Measurements from ENCODE around the gene CLASP1.

Gene CLASP1

DNA sequence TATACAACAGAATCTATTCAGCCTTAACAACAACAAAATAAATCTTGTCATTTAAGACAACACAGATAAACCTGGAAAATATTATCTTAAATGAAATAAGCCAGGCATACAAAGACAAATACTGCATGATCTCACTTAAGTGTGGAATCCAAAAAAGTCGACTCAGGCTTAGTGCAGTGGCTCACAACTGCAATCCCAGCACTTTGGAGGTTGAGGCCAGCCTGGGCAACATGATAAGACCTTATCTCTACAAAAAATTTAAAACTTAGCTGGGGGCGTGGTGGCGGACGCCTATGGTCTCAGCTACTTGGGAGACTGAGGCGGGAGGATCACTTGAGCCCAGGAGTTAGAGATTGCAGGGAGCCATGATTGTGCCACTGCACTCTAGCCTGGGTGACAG is 193.8 kb downstream of the CLASP1 start:
- no peak overlapping the region for H2AFZ ChIP-seq (ENCODE audit: low read depth)
- no peak overlapping the region for H3K9ac ChIP-seq
- H4K20me1 ChIP-seq (ENCODE audit: insufficient read depth): no peaks in the 10 kb centered on the region
- no peaks in the 10 kb centered on the region for H3K36me3 ChIP-seq (ENCODE audit: insufficient read depth)
- no peaks in the 10 kb centered on the region for H3K4me1 ChIP-seq (ENCODE audit: low read depth, poor library complexity, severe bottlenecking)
- H3K79me2 ChIP-seq (ENCODE audit: insufficient read depth, low read depth): no peaks in the 10 kb centered on the region
- H3K4me3 ChIP-seq (IDR thresholded peaks at IDR 0.05; ENCODE audit: insufficient read depth, low read depth, low read length): no peak overlapping the region
- TF ChIP-seq, protein P1, sequence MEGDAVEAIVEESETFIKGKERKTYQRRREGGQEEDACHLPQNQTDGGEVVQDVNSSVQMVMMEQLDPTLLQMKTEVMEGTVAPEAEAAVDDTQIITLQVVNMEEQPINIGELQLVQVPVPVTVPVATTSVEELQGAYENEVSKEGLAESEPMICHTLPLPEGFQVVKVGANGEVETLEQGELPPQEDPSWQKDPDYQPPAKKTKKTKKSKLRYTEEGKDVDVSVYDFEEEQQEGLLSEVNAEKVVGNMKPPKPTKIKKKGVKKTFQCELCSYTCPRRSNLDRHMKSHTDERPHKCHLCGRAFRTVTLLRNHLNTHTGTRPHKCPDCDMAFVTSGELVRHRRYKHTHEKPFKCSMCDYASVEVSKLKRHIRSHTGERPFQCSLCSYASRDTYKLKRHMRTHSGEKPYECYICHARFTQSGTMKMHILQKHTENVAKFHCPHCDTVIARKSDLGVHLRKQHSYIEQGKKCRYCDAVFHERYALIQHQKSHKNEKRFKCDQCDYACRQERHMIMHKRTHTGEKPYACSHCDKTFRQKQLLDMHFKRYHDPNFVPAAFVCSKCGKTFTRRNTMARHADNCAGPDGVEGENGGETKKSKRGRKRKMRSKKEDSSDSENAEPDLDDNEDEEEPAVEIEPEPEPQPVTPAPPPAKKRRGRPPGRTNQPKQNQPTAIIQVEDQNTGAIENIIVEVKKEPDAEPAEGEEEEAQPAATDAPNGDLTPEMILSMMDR (conservative IDR thresholded peaks at IDR 0.05; ENCODE audit: low read depth, low read length): no peak
- H3K4me2 ChIP-seq: no peak overlapping the region
- no peaks in the 10 kb centered on the region for H3K27me3 ChIP-seq (ENCODE audit: insufficient read depth, low read depth)
- no peak overlapping the region for H3K27ac ChIP-seq

DNA sequence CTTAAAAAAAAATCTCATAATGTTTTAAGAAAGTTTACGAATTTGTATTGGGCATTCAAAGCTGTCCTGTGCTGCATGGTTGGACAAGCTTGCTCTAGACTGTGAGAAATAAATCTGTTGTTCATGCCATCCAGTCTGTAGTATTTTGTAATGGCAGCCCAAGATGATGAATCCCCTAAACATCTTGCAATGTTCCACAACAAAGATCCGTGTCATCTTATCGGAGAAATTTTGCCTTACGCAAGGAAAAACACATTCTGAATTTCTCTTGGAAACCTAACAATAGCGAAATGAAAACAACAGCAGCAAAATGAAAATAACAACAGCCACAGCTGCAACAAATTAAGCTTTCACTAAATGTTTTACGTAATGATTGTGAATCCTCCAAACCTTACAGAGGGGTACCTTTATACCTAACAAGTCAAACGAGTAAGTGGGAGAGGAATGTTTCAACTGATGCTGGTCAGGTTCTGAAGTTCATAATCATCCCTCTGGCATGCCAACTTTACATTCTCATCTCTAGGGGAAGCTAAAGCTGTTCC is 194.6 kb downstream of the CLASP1 start:
- Histone ChIP-seq H3K9ac (no peak overlapping the region), H3K27me3 (ENCODE audit: insufficient read depth, low read depth) (no peaks in the 10 kb centered on the region), H3K4me2 (no peak overlapping the region), H3K27ac (no peak overlapping the region), H3K4me3 (IDR thresholded peaks at IDR 0.05; ENCODE audit: insufficient read depth, low read depth, low read length) (no peak overlapping the region), H3K4me1 (ENCODE audit: low read depth, poor library complexity, severe bottlenecking) (no peaks in the 10 kb centered on the region), H4K20me1 (ENCODE audit: insufficient read depth) (no peaks in the 10 kb centered on the region), H2AFZ (ENCODE audit: low read depth) (no peak overlapping the region), H3K36me3 (ENCODE audit: insufficient read depth) (no peaks in the 10 kb centered on the region), H3K79me2 (ENCODE audit: insufficient read depth, low read depth) (no peaks in the 10 kb centered on the region)
- TF ChIP-seq, protein P1 (conservative IDR thresholded peaks at IDR 0.05; ENCODE audit: low read depth, low read length): no peak

DNA sequence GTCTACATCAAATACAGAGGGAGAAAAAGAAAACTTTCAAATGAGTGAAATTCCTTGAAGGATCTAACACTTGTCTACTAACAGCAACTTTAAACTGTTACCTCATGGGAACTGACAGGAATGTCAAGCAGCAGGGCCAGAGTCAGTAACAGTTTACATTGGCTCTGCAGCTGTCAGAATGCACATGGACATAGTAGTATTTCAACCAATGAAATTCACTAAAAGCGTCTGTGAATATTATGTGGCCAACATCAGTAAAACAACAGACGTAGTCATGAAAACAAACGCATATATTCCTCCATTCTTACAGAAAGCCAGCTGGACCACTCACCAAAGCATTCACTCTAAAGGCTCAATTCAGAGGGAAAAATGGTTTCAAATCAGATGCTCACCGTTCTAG is 197.9 kb downstream of the CLASP1 start:
- Histone ChIP-seq H4K20me1 (ENCODE audit: insufficient read depth) (no peaks in the 10 kb centered on the region), H2AFZ (ENCODE audit: low read depth) (no peak overlapping the region), H3K36me3 (ENCODE audit: insufficient read depth) (no peaks in the 10 kb centered on the region), H3K9ac (no peak overlapping the region), H3K4me1 (ENCODE audit: low read depth, poor library complexity, severe bottlenecking) (no peaks in the 10 kb centered on the region), H3K4me3 (IDR thresholded peaks at IDR 0.05; ENCODE audit: insufficient read depth, low read depth, low read length) (no peak overlapping the region), H3K27me3 (ENCODE audit: insufficient read depth, low read depth) (no peaks in the 10 kb centered on the region), H3K4me2 (no peak overlapping the region), H3K27ac (no peak overlapping the region), H3K79me2 (ENCODE audit: insufficient read depth, low read depth) (no peaks in the 10 kb centered on the region)
- TF ChIP-seq, protein P1 (conservative IDR thresholded peaks at IDR 0.05; ENCODE audit: low read depth, low read length): no peak

DNA sequence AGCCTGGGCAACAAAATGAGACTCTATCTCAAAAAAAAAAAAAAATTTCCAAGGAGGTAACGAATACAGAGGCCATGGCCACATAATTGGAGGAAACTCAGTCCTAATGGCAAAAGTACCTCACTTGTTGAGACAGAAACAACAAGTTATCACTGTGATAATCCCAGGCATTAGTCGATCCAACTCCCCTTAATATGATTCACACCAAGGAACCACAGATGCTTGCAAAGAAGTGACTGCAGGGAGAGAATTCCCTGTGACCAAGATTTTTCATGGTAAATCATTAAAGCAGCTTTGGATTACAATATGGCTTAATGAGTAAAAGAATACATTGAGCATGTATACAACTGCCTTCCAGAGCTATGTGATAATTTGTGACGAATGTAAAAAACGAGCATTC is 199.0 kb downstream of the CLASP1 start:
- Histone ChIP-seq H3K4me1 (ENCODE audit: low read depth, poor library complexity, severe bottlenecking) (no peaks in the 10 kb centered on the region), H2AFZ (ENCODE audit: low read depth) (no peak overlapping the region), H4K20me1 (ENCODE audit: insufficient read depth) (no peaks in the 10 kb centered on the region), H3K4me2 (no peak overlapping the region), H3K27me3 (ENCODE audit: insufficient read depth, low read depth) (no peaks in the 10 kb centered on the region), H3K9ac (no peak overlapping the region), H3K4me3 (IDR thresholded peaks at IDR 0.05; ENCODE audit: insufficient read depth, low read depth, low read length) (no peak overlapping the region), H3K27ac (no peak overlapping the region), H3K79me2 (ENCODE audit: insufficient read depth, low read depth) (no peaks in the 10 kb centered on the region), H3K36me3 (ENCODE audit: insufficient read depth) (no peaks in the 10 kb centered on the region)
- TF ChIP-seq, protein P1 (conservative IDR thresholded peaks at IDR 0.05; ENCODE audit: low read depth, low read length): no peak

All from KMS-11 (cell line).